GM12878 (cell line): Measurements from ENCODE around the gene ACTN3. TPM values are rescaled to one million over a fixed set of nuclear protein-coding genes. Genes with fewer than 3 reads are reported as not detected.

Experiments used
- ATAC-seq: fragments of 200-7000 bp; cut with Tn5 transposase; 3 replicates; pipeline ENCODE4 v1.9.1; 2020; ENCODE audit warnings: mild to moderate bottlenecking, moderate library complexity
- BruUV-seq: library from RNA; stranded (reverse); fragments of 400-500 nt; replicated peaks from 2 replicates; lab custom pipeline; 2021; lab: Mats Ljungman, UMichigan
- CTCF ChIA-PET: fragments of 300-600 bp; sonication (Branson Sonifier 250); formaldehyde crosslinking; extraction: SDS; loops from one replicate; lab custom pipeline; 2021; ENCODE audit warnings: inconsistent platforms; lab: Yijun Ruan, JAX
- POLR2A ChIA-PET: fragments of 350-600 bp; formaldehyde crosslinking; extraction: SDS; loops from one replicate; lab custom pipeline; 2021; ENCODE audit warnings: inconsistent platforms; lab: Charles Lee
- RAD21 ChIA-PET: fragments of 300-600 bp; sonication (Branson Sonifier 250); formaldehyde crosslinking; loops from one replicate; lab custom pipeline; 2023; ENCODE audit warnings: antibody characterized with exemption; ENCODE audit not compliant: unreplicated experiment; lab: Charles Lee
- SMC1A ChIA-PET: fragments of 300-600 bp; sonication (Branson Sonifier 250); formaldehyde crosslinking; loops from one replicate; lab custom pipeline; 2023; ENCODE audit not compliant: unreplicated experiment, uncharacterized antibody; lab: Charles Lee
- DNase-seq: peaks from one replicate; pipeline ENCODE4 v3.0.0-alpha.2; 2011; ENCODE audit warnings: low read depth, low spot score
- FAIRE-seq: peaks from 3 replicates; lab custom pipeline; 2011; peaks lifted over from hg19 to GRCh38; lab: Jason Lieb, UNC
- H2AFZ ChIP-seq: 2 replicates; pipeline ENCODE4 v1.6.0; 2011; ENCODE audit warnings: low read depth, low read length, control low read depth; ENCODE audit not compliant: control insufficient read depth
- H3K27ac ChIP-seq: 2 replicates; pipeline ENCODE4 v1.5.1; 2011; ENCODE audit warnings: control low read depth; ENCODE audit not compliant: control insufficient read depth, insufficient read depth
- H3K27me3 ChIP-seq, 2 experiments: replicated peaks in 1 of 2; 2 replicates each; pipeline versions ENCODE4 v1.6.0 to v1.6.1; 2011; ENCODE audit warnings: low read length in 1 of 2; ENCODE audit not compliant: control insufficient read depth in 2 of 2, insufficient read depth in 2 of 2
- H3K36me3 ChIP-seq, 2 experiments: 2 replicates each; pipeline ENCODE4 v1.5.1; 2011; ENCODE audit warnings: low read length in 1 of 2; ENCODE audit not compliant: control insufficient read depth in 2 of 2, insufficient read depth in 2 of 2
- H3K4me1 ChIP-seq: 2 replicates; pipeline ENCODE4 v1.6.1; 2011; ENCODE audit warnings: mild to moderate bottlenecking, low read length, moderate library complexity, mixed read lengths; ENCODE audit not compliant: control insufficient read depth, insufficient read depth
- H3K4me2 ChIP-seq: 2 replicates; pipeline ENCODE4 v1.6.0; 2011; ENCODE audit warnings: control low read depth; ENCODE audit not compliant: control insufficient read depth, insufficient read depth
- H3K4me3 ChIP-seq: fragments of 200-600 bp; sonication (generic); 2 replicates; pipeline ENCODE4 v1.5.1; 2016
- H3K79me2 ChIP-seq: 2 replicates; pipeline ENCODE4 v1.6.0; 2011; ENCODE audit warnings: low read length; ENCODE audit not compliant: control insufficient read depth, insufficient read depth
- H3K9ac ChIP-seq: 2 replicates; pipeline ENCODE4 v1.8.0; 2011; ENCODE audit warnings: low read length, control low read depth, mixed read lengths; ENCODE audit not compliant: control insufficient read depth, insufficient read depth
- H3K9me3 ChIP-seq: replicated peaks from 3 replicates; pipeline ENCODE4 v1.5.1; 2011; ENCODE audit warnings: mild to moderate bottlenecking, low read length; ENCODE audit not compliant: control insufficient read depth, insufficient read depth
- H4K20me1 ChIP-seq: 2 replicates; pipeline ENCODE4 v1.6.0; 2011; ENCODE audit not compliant: control insufficient read depth, insufficient read depth
- CBFB ChIP-seq: IDR thresholded peaks from 2 replicates; pipeline ENCODE4 v1.6.1; 2016; ENCODE audit warnings: antibody characterized with exemption, low read depth
- MEF2B ChIP-seq: fragments of 450-650 bp; IDR thresholded peaks from 2 replicates; pipeline ENCODE4 v1.6.1; 2018; ENCODE audit warnings: mild to moderate bottlenecking, moderate library complexity; ENCODE audit not compliant: partially characterized antibody, poor library complexity, severe bottlenecking
- POLR2A ChIP-seq: IDR thresholded peaks from 2 replicates; pipeline ENCODE4 v1.6.1; 2011; ENCODE audit warnings: low read depth, mild to moderate bottlenecking, low read length
- RAD51 ChIP-seq: fragments of 450-650 bp; IDR thresholded peaks from 2 replicates; pipeline ENCODE4 v1.6.1; 2016; ENCODE audit warnings: moderate library complexity, mild to moderate bottlenecking, inconsistent platforms
- RB1 ChIP-seq: fragments of 450-650 bp; formaldehyde crosslinking; IDR thresholded peaks from 2 replicates; pipeline ENCODE4 v1.6.1; 2017; ENCODE audit warnings: mild to moderate bottlenecking, borderline replicate concordance
- TBL1XR1 ChIP-seq: IDR thresholded peaks from 2 replicates; pipeline ENCODE4 v1.6.1; 2012; ENCODE audit warnings: low read depth, low read length, improper control_type of control experiment
- ZNF274 ChIP-seq: IDR thresholded peaks from one replicate; pipeline ENCODE4 v1.8.0; 2011; ENCODE audit not compliant: insufficient read length, insufficient read depth
- WGBS: methylation state at CpG from one replicate; pipeline ENCODE4 v1.1.6; 2016; ENCODE audit warnings: low lambda C conversion rate; ENCODE audit not compliant: insufficient replicate concordance, insufficient coverage; ENCODE audit errors: missing lambda C conversion rate; 5-methylcytosine and 5-hydroxymethylcytosine counted together
- in situ Hi-C: fragments of 300-500 bp; cut with MboI; formaldehyde crosslinking; loops from 9 replicates; pipeline ENCODE4 v1.14.3; 2018; ENCODE audit warnings: mixed read lengths
- intact Hi-C: fragments of 100-400 bp; cut with micrococcal nuclease; formaldehyde crosslinking; loops from one replicate; pipeline ENCODE4 v1.14.2; 2022; ENCODE audit not compliant: unreplicated experiment
- polyA plus RNA-seq, 11 experiments: library from polyadenylated mRNA; depleted of rRNA in 4 of 11; unstranded in 6 of 11; stranded (reverse) in 5 of 11; fragments of >200 nt; fragmentation: Nextera tagmentation in 4 of 11; fragmentation: Illumina TruSeq in 1 of 11; extraction: Ambion mirVana in 4 of 11; extraction: Trizol in 1 of 11; gene quantifications; 1 replicate in 1 of 11; 2 replicates in 10 of 11; pipeline versions ENCODE4 v1.2.1 to v1.2.3, GENCODE V29; 2011 to 2016; ENCODE audit warnings: inconsistent platforms in 2 of 11, missing spikeins in 2 of 11, low read depth in 1 of 11
- total RNA-seq, 4 experiments: library from RNA; depleted of rRNA in 3 of 4; stranded (reverse); fragments of >200 nt in 3 of 4; fragmentation: Illumina TruSeq in 1 of 4; extraction: Trizol in 1 of 4; gene quantifications; 2 replicates each; pipeline versions ENCODE4 v1.2.1 to v1.2.3, GENCODE V29; 2013 to 2021
- TF ChIP-seq, protein P1 (sequence below): fragments of 450-650 bp; IDR thresholded peaks from 2 replicates; pipeline ENCODE4 v1.6.1; 2016; ENCODE audit warnings: mild to moderate bottlenecking
- TF ChIP-seq, protein P2 (sequence below): fragments of 450-650 bp; IDR thresholded peaks from 2 replicates; pipeline ENCODE4 v1.6.1; 2016; ENCODE audit warnings: mild to moderate bottlenecking

ACTN3 gene
- total and polyA plus RNA-seq, 10 of the 15 experiments (the other 5 are each of a cell fraction or from before 2014, with no cell fraction given), result 0.06 to 0.67 (median 0.17) TPM; not detected in 3

DNA sequence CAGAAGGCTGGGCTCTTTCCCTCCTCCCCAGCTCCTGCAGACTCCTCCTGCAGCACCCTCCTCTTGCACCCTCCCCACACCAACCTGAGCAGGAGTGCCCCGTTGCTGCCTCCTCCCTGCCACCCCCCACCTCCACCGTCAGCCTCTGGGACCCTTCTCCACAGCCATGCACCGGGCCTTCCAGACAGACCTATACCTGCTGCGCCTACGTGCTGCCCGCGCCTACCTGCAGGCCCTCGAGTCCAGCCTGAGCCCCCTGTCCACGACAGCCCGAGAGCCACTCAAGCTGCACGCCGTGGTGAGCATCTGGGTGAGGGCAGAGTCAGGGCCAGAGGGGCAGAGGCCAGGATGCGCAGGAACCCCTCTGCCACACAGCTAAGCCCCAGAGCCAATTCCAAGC, 17.0 kb upstream of the ACTN3 start:
- ChIA-PET RAD21 (no interaction called here), CTCF (interaction anchor here (0.7 kb wide), 1 partner anchor 139 kb away, joined by 3 read pairs; no protein-coding TSS in a partner anchor), SMC1A (no interaction called here), POLR2A (no interaction called here)
- no peak overlapping the region for H2AFZ ChIP-seq
- in situ Hi-C loops, result no loop called here
- no peak overlapping the region for H3K9ac ChIP-seq
- TF ChIP-seq POLR2A (peak; percentile 13; the same call in 1 of the 2 replicates), MEF2B (no peak)
- BruUV-seq, result no TSS peak
- H3K36me3 ChIP-seq, result no peaks in the 10 kb centered on the region
- no peaks in the 10 kb centered on the region for H3K27me3 ChIP-seq
- intact Hi-C loops, result no loop called here
- H3K4me3 ChIP-seq, result no peak overlapping the region
- no peaks in the 10 kb centered on the region for H3K9me3 ChIP-seq
- no peak overlapping the region for H3K27ac ChIP-seq
- H3K79me2 ChIP-seq, result no peaks in the 10 kb centered on the region
- DNase-seq (no peak), ATAC-seq (no peak), FAIRE-seq (no peak)
- WGBS, result 73% methylated on average over 13 of the region's 13 CpGs
- H4K20me1 ChIP-seq, result no peaks in the 10 kb centered on the region
- no peak overlapping the region for H3K4me2 ChIP-seq
- H3K4me1 ChIP-seq, result no peaks in the 10 kb centered on the region

DNA sequence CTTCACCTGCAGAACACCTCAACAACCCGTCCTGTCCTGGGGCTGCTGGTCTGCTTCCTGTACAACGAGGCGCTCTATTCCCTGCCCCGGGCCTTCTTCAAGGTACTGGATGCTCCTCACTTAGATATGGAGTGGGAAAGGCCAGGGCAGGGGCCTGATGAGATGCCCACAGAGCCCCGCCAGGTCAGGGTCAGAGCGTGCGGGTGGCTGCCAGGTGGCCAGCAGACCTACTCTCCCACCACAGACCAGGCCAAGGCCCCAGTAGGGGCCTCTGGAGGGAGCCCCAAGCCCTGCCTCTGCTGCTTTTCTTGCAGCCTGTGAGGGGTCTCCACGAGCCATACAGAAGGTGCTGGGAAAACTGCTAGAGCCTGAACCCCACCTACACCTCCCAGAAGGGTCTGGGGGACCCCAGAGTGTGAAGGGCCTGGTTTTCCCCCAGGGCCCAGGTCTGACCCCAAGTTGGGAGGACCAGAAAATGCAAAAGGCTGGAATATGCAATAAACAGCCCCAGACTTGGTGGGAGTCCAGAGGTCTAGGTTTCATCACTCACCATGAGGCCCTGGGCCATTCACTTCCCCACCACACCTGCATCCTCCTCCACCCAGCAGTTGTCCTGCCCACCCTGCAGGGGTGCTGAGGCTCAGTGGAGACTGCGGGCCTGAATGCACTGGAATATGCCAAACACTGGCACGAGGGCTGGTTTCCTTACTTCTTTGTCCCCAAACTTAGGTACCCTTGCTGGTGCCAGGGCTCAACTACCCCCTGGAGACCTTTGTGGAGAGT, 15.6 kb upstream of the ACTN3 start:
- POLR2A ChIA-PET, result no interaction called here
- 79% methylated on average over 10 of the region's 10 CpGs for WGBS
- no peak for ATAC-seq
- TF ChIP-seq, protein P1, sequence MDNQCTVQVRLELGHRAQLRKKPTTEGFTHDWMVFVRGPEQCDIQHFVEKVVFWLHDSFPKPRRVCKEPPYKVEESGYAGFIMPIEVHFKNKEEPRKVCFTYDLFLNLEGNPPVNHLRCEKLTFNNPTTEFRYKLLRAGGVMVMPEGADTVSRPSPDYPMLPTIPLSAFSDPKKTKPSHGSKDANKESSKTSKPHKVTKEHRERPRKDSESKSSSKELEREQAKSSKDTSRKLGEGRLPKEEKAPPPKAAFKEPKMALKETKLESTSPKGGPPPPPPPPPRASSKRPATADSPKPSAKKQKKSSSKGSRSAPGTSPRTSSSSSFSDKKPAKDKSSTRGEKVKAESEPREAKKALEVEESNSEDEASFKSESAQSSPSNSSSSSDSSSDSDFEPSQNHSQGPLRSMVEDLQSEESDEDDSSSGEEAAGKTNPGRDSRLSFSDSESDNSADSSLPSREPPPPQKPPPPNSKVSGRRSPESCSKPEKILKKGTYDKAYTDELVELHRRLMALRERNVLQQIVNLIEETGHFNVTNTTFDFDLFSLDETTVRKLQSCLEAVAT, result no peak
- TF ChIP-seq ZNF274 (no peak), RB1 (no peak), TBL1XR1 (no peak), CBFB (no peak), RAD51 (no peak)
- TF ChIP-seq, protein P2, sequence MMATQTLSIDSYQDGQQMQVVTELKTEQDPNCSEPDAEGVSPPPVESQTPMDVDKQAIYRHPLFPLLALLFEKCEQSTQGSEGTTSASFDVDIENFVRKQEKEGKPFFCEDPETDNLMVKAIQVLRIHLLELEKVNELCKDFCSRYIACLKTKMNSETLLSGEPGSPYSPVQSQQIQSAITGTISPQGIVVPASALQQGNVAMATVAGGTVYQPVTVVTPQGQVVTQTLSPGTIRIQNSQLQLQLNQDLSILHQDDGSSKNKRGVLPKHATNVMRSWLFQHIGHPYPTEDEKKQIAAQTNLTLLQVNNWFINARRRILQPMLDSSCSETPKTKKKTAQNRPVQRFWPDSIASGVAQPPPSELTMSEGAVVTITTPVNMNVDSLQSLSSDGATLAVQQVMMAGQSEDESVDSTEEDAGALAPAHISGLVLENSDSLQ, result no peak

More for the DNA sequence above, 15.6 kb upstream of the ACTN3 start:
- Histone ChIP-seq H4K20me1 (no peaks in the 10 kb centered on the region), H3K36me3 (no peaks in the 10 kb centered on the region), H3K9ac (no peak overlapping the region), H3K27me3 (no peaks in the 10 kb centered on the region), H3K79me2 (no peaks in the 10 kb centered on the region), H3K4me2 (no peak overlapping the region), H3K4me1 (no peaks in the 10 kb centered on the region), H2AFZ (no peak overlapping the region), H3K27ac (no peak overlapping the region), H3K9me3 (no peaks in the 10 kb centered on the region), H3K4me3 (no peak overlapping the region)
- no peak for FAIRE-seq
- ChIA-PET RAD21 (no interaction called here), SMC1A (no interaction called here), CTCF (no interaction called here)
- no TSS peak for BruUV-seq
- in situ Hi-C loops, result no loop called here
- DNase-seq, result no peak
- intact Hi-C loops, result no loop called here
